HepG2 (cell line): ENCODE measurements around the gene EPHX1.

ENCODE experiments used
- EZH2 ChIP-seq: conservative IDR thresholded peaks from 2 replicates; pipeline ENCODE4 v1.6.1; 2012; ENCODE audit warnings: mild to moderate bottlenecking, low read depth, low read length, moderate library complexity
- SRF ChIP-seq: IDR thresholded peaks from 2 replicates; pipeline ENCODE4 v1.6.1; 2011; ENCODE audit warnings: mild to moderate bottlenecking, low read depth, low read length, moderate library complexity
- ZBTB1 ChIP-seq: sonication (generic); formaldehyde crosslinking; IDR thresholded peaks from 2 replicates; pipeline ENCODE4 v1.4.0; 2020; ENCODE audit warnings: missing genetic modification reagents, borderline replicate concordance
- ZNF318 ChIP-seq: sonication (generic); formaldehyde crosslinking; IDR thresholded peaks from 2 replicates; pipeline ENCODE4 v1.4.0; 2020; ENCODE audit warnings: mild to moderate bottlenecking, missing genetic modification reagents

DNA sequence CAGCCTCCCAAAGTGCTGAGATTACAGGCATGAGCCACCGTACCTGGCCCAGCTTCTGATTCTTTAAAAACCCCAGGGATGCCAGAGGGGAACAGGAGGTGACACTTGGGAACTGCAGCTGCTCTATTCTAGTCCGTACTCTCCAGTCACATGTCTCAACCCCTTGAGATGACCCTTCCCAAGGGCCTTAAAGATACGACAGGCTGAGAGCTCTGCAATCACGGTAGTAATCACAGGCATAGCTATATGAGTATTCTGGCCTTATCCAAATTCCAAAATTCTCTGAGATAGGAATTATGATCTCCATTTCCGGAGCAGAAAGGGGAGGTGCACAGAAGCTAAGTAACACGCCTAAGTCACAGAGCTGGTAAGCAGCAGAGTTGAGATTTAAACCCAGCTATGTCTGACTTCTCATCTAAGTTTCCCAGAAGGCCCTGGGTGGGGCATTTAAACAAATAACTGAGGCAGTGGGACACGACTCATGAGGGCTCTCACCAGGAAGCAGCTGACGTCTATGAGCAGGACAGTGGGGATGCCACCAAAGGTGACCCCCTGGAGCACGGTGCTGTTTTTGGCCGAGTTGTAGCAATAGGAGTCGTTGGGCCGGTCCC, 67.1 kb downstream of the EPHX1 start:
- TF ChIP-seq ZNF318 (CRISPR knock-in tag): no peak
- no peak for TF ChIP-seq EZH2
- TF ChIP-seq ZBTB1 (CRISPR knock-in tag): no peak
- no peak for TF ChIP-seq SRF
